ENCODE data around the gene SLC39A9.

DNA sequence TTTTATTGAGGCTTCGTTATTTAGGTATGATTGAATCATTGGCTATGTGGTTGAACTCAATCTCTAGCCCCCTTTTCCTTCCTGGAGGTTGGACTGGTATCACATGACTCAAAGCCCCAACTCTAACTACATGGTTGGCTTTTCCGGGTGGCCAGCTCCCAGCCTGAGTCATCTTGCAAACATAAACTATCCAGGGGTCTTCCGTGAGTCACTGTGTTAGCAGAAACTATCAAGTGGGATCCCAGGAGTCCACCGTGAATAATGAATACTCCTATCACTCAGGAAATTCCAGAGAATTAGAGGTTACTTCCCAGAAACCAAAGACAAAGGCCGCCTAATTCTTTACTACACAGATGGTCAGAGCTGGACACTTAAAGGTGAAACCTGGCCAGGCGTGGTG, 66.3 kb downstream of the SLC39A9 start:
- TF ChIP-seq, protein P1, sequence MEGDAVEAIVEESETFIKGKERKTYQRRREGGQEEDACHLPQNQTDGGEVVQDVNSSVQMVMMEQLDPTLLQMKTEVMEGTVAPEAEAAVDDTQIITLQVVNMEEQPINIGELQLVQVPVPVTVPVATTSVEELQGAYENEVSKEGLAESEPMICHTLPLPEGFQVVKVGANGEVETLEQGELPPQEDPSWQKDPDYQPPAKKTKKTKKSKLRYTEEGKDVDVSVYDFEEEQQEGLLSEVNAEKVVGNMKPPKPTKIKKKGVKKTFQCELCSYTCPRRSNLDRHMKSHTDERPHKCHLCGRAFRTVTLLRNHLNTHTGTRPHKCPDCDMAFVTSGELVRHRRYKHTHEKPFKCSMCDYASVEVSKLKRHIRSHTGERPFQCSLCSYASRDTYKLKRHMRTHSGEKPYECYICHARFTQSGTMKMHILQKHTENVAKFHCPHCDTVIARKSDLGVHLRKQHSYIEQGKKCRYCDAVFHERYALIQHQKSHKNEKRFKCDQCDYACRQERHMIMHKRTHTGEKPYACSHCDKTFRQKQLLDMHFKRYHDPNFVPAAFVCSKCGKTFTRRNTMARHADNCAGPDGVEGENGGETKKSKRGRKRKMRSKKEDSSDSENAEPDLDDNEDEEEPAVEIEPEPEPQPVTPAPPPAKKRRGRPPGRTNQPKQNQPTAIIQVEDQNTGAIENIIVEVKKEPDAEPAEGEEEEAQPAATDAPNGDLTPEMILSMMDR (IDR thresholded peaks at IDR 0.05), result no peak
- no peak for TF ChIP-seq EZH2 (IDR thresholded peaks at IDR 0.05; ENCODE audit: borderline replicate concordance, insufficient read depth, low read depth, low read length, poor library complexity, severe bottlenecking)

Measured in B cell (primary cell).